Endodermal cell (in vitro differentiated cells): ENCODE results near the gene BRCA2. TPM values are rescaled to one million over a fixed set of nuclear protein-coding genes. Genes with fewer than 3 reads are reported as not detected.

Experiments
- DNase-seq: peaks from one replicate; pipeline ENCODE4 v3.0.0-alpha.2; 2017
- H3K27ac ChIP-seq: 2 replicates; pipeline ENCODE4 v1.5.1; 2013; ENCODE audit warnings: mild to moderate bottlenecking, low read depth, low read length, moderate library complexity
- H3K27me3 ChIP-seq: 2 replicates; pipeline ENCODE4 v1.6.1; 2013; ENCODE audit warnings: mild to moderate bottlenecking, low read length, moderate library complexity; ENCODE audit not compliant: insufficient read depth, control insufficient read depth, poor library complexity, severe bottlenecking
- H3K36me3 ChIP-seq: 2 replicates; pipeline ENCODE4 v1.7.0; 2013; ENCODE audit warnings: mild to moderate bottlenecking, low read length, moderate library complexity; ENCODE audit not compliant: control insufficient read depth, insufficient read depth
- H3K4me1 ChIP-seq: one replicate; pipeline ENCODE4 v1.7.0; 2013; ENCODE audit warnings: low read length; ENCODE audit not compliant: control insufficient read depth, insufficient read depth
- H3K4me3 ChIP-seq: 2 replicates; pipeline ENCODE4 v1.5.1; 2013; ENCODE audit warnings: mild to moderate bottlenecking, low read length, moderate library complexity
- H3K9ac ChIP-seq: 2 replicates; pipeline ENCODE4 v1.6.1; 2013; ENCODE audit warnings: mild to moderate bottlenecking, low read length, moderate library complexity; ENCODE audit not compliant: poor library complexity, severe bottlenecking; ENCODE audit errors: extremely low read depth
- H3K9me3 ChIP-seq: 2 replicates; pipeline ENCODE4 v1.6.1; 2013; ENCODE audit warnings: mild to moderate bottlenecking, low read length, moderate library complexity; ENCODE audit not compliant: control insufficient read depth
- H3K27ac Mint-ChIP-seq: 2 replicates; pipeline ENCODE4 v1.8.0; 2020; ENCODE audit warnings: mixed read lengths
- H3K27me3 Mint-ChIP-seq: 2 replicates; pipeline ENCODE4 v1.8.0; 2021; ENCODE audit warnings: mild to moderate bottlenecking, mixed read lengths; ENCODE audit not compliant: insufficient read depth
- H3K36me3 Mint-ChIP-seq: 2 replicates; pipeline ENCODE4 v1.8.0; 2020; ENCODE audit warnings: low read depth, mixed read lengths
- H3K4me1 Mint-ChIP-seq: 2 replicates; pipeline ENCODE4 v1.8.0; 2020; ENCODE audit warnings: mixed read lengths
- H3K4me3 Mint-ChIP-seq: 2 replicates; pipeline ENCODE4 v1.8.0; 2020; ENCODE audit warnings: mild to moderate bottlenecking, moderate library complexity, mixed read lengths
- H3K9me3 Mint-ChIP-seq: 2 replicates; pipeline ENCODE4 v1.8.0; 2020; ENCODE audit warnings: mild to moderate bottlenecking, mixed read lengths
- CTCF ChIP-seq: fragments of 200-600 bp; sonication (generic); conservative IDR thresholded peaks from 2 replicates; pipeline ENCODE4 v1.5.0; 2021; ENCODE audit warnings: antibody characterized with exemption, mild to moderate bottlenecking
- WGBS, 2 experiments: methylation state at CpG; one replicate each; pipeline versions ENCODE4 v1.1.5 to v1.1.7; 2013; ENCODE audit warnings: missing lambda C conversion rate in 2 of 2, mixed read lengths in 1 of 2; ENCODE audit not compliant: insufficient coverage in 1 of 2, insufficient read length in 1 of 2; 5-methylcytosine and 5-hydroxymethylcytosine counted together
- total RNA-seq, 2 donors: library from RNA; stranded (reverse); fragmentation: NEBNext Ultra II Directional in 1 of 2; extraction: Animal tissue kit (Norgen Biotek cat#: 25700) in 1 of 2; gene quantifications; 2 replicates in 1 of 2; 3 replicates in 1 of 2; pipeline ENCODE4 v1.2.1, GENCODE V29; 2021

Gene BRCA2
- total RNA-seq, 2 donors from 2014 or later, result 25.7 to 27.8 TPM

DNA sequence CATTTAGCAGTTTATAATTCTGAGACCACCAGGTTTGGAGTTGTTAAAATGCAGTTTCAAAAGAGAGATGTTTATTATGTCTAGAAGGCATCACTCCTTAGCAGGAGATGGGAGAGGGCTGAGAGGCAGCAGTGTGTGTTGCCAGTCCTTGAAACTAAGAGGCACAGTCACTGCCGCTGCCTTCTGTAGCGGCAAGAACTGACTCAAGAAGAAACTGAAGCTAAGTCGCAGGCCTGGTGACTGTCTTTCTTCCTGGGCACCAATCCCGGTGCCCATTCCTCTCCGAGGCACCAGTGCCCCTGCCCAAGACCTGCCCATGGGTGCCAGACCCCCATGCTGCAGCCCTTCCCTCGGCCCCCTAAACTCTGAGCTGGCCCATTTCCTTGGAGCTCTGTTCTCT lies 92.5 kb downstream of the BRCA2 start:
- Mint-ChIP-seq H3K4me1 (peaks cover 13% of the 10 kb centered on the region), H3K4me3 (no peak overlapping the region), H3K36me3 (no peaks in the 10 kb centered on the region), H3K9me3 (no peaks in the 10 kb centered on the region), H3K27me3 (peaks cover 19% of the 10 kb centered on the region), H3K27ac (no peak overlapping the region)
- 91 to 100% methylated on average over 3 to 6 of the region's 6 CpGs for WGBS, 2 experiments
- no peak for DNase-seq
- Histone ChIP-seq H3K4me1 (peaks cover 3% of the 10 kb centered on the region), H3K27ac (no peak overlapping the region), H3K27me3 (peaks cover 29% of the 10 kb centered on the region), H3K9me3 (no peaks in the 10 kb centered on the region), H3K9ac (no peak overlapping the region), H3K4me3 (no peak overlapping the region), H3K36me3 (no peaks in the 10 kb centered on the region)
- TF ChIP-seq CTCF, result no peak

GRCh38 chr13:32408296-32409000 lies 93.1 kb downstream of the BRCA2 start:
- Histone ChIP-seq H3K36me3 (no peaks in the 10 kb centered on the region), H3K27me3 (peaks cover 29% of the 10 kb centered on the region), H3K9me3 (no peaks in the 10 kb centered on the region), H3K4me1 (peaks cover 3% of the 10 kb centered on the region), H3K9ac (no peak overlapping the region), H3K4me3 (no peak overlapping the region), H3K27ac (no peak overlapping the region)
- Mint-ChIP-seq H3K4me1 (peaks cover 13% of the 10 kb centered on the region), H3K9me3 (no peaks in the 10 kb centered on the region), H3K27me3 (peaks cover 19% of the 10 kb centered on the region), H3K27ac (no peak overlapping the region), H3K4me3 (no peak overlapping the region), H3K36me3 (no peaks in the 10 kb centered on the region)
- no peak for DNase-seq
- no peak for TF ChIP-seq CTCF
- WGBS, 2 experiments, result 89 to 94% methylated on average over 5 to 9 of the region's 9 CpGs

- H3K4me1 ChIP-seq, result peaks cover 3% of the 10 kb centered on the region
- H3K36me3 Mint-ChIP-seq, result no peaks in the 10 kb centered on the region
- no peak for DNase-seq
- H3K9ac ChIP-seq, result no peak overlapping the region
- no peaks in the 10 kb centered on the region for H3K36me3 ChIP-seq
- H3K4me1 Mint-ChIP-seq, result peaks cover 13% of the 10 kb centered on the region
- no peak for TF ChIP-seq CTCF
- H3K27ac ChIP-seq, result no peak overlapping the region
- peaks cover 19% of the 10 kb centered on the region for H3K27me3 Mint-ChIP-seq
- no peak overlapping the region for H3K4me3 Mint-ChIP-seq
- H3K27me3 ChIP-seq, result peaks cover 29% of the 10 kb centered on the region
- H3K27ac Mint-ChIP-seq, result no peak overlapping the region
- 92% methylated on average over 6 of the region's 6 CpGs for WGBS, 2 experiments
- H3K9me3 Mint-ChIP-seq, result no peaks in the 10 kb centered on the region
- no peak overlapping the region for H3K4me3 ChIP-seq
- H3K9me3 ChIP-seq, result no peaks in the 10 kb centered on the region
Measured at GRCh38 chr13:32409001-32409313, 93.6 kb downstream of the BRCA2 start.
